Measurements from ENCODE around the gene CLCN7.

CLCN7 gene

DNA sequence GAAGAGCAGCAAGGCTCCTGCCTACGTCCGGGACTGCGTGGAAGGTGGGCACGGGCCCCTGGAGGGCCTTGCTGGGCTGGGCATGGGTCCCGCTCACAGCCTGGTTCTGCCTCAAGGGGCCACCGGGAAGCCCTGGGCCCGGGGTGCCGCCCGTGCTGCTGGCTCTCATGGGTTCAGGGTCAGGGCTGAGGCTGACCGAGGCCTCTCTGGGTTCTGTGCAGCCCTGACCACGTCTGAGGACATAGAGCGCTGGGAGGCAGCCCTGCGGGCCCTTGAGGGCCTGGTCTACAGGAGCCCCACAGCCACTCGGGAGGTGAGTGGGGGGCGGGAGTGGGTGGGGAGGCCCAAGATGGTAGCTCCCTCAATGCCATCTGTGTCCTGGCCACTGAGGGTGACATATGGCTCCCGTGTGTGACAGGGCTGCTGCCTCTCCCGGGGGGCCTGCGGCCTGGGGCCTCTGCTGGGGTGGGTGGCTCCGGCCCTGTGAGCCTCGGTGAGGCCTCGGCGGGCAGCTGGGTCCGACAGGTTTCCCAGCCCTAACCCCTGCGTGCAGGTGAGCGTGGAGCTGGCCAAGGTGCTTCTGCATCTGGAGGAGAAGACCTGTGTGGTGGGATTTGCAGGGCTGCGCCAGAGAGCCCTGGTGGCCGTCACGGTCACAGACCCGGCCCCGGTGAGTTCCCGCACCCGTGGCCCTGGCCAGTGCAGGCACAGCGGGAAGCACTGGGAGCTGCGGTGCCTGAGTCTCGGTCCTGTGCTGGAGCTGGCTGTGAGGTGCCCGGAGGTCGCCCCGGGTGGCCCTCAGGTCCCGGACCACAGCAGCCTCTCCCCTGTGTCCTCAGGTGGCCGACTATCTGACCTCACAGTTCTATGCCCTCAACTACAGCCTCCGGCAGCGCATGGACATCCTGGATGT, 27.5 kb upstream of the CLCN7 start:
- no peak for DNase-seq

DNA sequence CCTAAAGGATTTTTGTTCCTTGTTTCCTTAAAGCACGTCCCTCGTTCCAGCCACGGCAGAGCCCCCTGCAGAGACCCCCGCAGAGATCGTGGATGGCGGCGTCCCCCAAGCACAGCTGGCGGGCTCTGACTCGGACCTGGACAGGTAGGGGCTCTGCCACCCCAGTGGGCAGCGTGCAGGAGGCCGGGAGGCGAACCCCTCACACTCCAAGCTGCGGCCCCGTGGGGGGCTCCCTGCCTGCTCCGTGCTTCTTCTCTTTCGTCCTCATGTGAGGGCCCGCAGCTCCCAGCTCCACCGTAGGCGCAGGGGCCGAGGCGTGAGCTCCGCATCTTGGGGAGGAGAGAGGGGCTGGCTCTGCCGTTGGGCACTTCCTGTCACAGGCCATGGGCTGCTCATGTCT, 26.8 kb upstream of the CLCN7 start:
- DNase-seq, result no peak

DNA sequence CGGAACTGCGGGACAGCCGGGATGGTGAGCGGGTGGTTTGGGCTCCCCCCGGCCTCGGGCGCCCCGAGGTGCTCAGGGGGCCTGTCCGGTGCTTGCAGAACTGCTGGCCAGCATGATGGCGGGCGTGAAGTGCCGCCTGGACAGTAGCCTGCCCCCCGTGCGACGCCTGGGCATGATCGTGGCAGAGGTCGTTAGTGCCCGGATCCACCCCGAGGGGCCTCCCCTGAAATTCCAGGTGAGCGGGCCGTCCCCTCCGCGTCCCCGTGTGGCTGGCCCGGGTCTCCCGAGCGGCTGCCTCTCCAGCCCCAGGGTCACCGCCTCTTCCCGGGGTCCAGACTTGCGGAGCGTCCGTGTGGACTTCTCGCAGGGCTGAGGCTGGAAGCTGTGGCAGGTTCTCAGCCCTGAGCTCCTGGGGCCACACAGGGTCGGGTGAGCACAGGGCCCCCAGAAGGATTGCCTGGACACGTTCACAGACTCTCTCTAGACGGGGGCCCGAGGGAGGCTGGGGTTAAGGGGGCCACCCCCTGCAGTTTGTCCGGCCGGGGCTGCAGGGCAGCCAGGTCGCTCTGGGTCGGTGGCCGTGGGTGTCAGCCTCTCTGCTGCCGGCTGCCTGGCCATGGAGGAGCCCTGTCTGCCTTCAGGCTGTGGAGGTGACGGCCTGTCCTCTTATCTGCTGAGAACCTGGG, 25.8 kb upstream of the CLCN7 start:
- DNase-seq, result no peak

DNA sequence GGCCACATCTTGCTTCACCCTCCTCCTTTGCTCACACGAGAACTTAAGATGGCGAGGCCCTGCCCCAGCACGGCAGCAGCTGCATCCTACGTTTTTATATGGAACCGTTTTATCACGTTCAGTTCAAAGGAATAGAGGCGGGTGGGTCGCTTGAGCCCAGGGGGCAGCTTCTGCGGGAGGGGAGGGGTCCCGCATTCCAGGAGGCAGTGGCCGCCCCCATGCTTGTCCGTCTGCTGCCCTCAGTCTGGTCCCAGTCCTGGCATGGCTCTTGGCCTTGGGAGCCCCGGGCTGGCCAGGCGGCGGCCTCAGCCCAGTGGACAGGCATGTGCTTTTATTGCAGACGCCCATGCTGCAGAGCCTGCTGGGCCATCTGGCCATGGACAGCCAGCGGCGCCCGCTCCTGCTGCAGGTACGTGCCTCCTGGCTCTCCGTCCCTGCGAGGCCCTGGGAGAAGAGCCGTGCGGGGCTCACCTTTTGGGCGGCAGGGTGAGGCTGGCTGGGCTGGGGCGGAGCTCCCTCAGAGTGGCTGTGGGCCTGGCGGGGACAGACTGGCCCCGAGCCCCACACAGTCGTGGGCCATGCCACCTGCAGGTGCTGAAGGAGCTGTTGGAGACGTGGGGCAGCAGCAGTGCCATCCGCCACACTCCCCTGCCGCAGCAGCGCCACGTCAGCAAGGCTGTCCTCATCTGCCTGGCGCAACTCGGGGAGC, 25.1 kb upstream of the CLCN7 start:
- no peak for DNase-seq

DNA sequence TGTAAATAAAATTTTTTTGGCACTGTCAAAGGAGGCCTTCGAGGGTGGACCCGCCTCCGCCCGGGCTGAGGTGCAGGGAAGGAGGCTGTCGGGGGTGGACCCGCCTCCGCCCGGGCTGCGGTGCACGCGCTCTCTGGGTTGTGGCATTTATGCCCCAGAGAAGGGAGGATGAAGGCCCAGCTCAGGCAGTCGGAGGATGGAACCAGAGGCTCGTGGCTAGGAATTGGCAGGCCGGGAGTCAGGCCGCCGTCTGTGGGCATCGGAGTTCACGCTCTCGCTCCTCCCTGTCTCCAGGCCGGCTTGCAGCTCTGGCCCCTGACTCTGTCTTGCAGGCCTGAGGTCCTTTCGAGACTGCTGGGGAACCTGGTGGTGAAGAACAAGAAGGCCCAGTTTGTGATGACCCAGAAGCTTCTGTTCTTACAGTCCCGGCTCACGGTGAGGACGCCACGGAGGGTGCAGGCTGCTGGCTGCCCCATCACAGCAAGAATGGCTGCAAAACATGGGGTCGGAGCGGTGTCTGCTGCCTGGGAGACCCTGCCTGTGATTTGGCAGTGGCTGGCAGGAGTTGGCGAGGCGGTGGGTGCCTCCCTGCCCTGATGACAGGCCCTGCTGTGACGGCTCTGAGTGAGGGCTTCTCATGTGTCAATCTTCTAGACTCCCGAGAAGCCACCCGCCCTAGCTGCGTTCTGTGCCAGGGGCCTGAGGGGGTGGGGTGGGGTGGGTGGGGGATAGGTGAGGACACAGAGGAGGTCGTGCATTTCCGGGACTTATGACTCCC, 24.3 kb upstream of the CLCN7 start:
- DNase-seq, result no peak

DNA sequence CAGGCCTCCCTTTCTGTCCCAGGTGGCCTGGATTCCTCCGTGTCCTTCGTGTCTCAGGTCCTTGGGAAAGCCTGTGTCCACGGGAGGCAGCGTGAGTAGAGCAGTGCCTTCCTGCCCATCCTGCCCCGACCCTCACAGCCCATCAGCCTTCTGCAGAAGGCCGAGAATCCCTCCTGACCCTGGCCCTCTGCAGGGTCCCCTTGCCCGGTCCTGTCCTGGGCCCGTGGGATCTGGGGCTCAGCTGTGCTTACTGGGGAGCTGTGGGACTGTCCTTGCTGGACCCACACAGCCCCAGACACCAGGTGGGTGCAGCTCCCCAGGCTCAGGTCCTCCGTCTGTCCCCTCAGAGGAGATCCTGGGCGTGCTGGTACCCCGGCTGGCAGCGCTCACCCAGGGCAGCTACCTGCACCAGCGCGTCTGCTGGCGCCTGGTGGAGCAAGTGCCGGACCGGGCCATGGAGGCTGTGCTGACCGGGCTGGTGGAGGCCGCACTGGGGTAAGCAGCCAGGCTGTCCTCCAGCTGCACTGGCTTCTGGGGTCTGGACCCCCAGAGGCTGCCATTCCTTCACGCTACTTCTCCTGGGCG, 22.3 kb upstream of the CLCN7 start:
- no peak for DNase-seq

DNA sequence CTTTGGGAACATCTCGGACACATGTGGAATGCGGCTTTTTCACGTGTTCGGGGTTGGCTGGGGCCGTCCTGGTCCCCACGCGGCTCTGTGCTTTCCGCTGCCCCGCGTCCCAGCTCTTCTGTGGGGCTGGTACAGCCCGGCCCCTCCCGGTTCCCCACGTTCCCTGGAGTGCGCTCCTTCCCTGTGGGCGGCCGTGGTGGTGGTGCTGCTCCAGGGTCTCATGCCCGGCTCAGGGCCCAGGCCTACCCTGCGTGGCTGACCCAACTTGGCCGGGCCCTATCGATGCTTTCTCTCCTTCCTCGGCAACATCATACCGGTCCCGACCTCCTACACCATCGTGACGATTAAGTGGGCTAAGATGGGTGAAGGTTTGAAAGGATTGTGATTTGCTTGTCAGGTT, 21.6 kb upstream of the CLCN7 start:
- DNase-seq, result no peak

DNA sequence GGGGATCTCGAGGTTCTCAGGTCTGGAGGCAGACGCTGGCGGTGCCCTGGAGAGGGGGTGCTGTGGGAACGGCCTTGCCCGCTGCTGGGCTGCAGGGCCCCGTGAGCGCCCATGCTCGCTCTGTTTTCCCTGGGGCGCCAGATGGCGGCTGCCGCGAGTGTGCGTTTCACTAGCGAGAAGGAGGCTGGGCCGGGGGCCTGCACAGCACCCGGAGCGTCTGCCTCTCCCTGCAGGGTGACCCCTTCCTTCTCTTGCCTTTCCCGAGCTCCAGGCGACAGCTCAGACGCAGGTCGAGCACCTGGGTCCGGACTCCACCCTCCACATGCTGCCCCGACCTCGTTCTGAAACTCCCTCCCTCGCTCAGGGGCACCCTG, 21.0 kb upstream of the CLCN7 start:
- DNase-seq, result no peak

DNA sequence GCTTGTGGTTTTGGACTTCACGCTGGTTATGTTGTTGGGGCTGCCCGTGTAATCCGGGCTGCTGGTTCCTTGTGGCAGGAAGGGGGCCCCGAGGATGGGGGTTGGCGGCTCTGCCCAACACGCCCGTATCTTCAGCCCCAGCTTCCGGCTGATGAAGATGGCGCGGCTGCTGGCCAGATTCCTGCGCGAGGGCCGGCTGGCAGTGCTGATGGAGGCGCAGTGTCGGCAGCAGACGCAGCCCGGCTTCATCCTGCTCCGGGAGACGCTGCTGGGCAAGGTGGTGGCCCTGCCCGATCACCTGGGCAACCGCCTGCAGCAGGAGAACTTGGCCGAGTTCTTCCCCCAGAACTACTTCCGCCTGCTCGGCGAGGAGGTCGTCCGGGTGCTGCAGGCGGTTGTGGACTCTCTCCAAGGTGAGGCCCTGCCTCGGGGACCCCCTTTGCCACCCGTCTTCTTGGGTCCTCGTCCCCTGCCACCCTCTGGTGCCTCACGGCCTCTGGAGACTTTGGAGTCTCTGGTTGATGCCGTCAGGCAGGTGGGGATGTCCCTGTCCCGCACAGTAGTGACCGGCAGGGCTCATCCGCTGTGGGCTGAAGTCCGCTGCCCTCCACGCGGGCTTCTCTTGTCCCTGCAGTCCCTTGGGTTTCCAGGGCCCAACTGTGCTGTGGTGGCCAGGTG, 20.5 kb upstream of the CLCN7 start:
- no peak for DNase-seq

DNA sequence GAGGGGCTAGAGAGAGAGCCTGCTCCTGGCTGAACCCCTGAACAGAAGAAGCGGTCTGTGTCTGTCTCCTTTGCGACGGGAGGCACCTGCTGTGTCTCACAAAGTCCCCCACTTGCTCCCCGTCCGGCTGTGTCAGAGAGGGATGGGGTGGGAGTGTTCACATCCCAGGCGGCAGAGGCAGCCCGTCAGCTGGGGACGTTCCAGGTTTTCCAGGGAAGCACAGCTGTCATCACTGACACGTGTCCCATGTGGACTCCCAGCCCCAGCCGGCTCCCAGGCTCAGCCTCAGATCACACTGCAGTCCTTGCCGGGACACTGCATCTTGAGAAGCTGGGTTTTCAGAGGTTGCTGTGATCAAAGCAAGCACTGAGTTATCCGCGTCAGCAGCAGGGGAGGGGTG, 19.9 kb upstream of the CLCN7 start:
- no peak for DNase-seq

DNA sequence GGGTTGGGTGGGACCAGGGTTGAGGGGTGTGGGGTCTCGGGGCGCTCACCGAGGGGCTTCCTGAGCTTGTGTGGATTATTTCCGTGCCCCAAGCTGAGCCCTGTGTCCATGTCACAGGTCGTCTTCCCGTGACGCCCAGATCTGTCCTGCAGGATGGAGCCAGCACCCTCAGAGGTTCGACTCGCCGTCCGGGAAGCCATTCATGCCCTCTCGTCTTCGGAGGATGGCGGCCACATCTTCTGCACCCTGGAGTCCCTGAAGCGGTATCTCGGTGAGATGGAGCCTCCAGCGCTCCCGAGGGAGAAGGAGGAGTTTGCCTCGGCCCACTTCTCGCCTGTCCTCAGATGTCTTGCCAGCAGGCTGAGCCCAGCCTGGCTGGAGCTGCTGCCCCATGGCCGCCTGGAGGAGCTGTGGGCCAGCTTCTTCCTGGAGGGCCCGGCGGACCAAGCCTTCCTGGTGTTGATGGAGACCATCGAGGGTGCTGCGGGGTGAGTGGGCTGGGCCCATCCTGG, 19.4 kb upstream of the CLCN7 start:
- DNase-seq, result no peak

DNA sequence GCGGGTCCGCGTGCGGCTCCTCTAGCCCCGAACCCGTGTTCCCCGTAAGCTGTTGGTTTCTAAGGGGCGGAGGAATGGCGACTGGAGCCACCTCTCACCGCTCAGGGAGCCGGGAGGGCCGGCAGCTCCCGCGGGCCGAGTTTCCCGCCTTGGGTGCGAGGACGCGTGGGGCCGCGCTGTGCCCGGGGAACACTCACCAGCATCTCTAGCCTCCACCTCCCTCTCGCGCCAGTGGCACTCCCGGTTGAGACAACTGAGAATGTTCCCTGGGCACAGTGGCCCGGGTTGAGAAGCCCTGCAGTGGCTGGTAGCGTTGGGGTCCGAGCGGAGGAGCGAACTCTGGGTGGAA, 18.9 kb upstream of the CLCN7 start:
- DNase-seq, result no peak

DNA sequence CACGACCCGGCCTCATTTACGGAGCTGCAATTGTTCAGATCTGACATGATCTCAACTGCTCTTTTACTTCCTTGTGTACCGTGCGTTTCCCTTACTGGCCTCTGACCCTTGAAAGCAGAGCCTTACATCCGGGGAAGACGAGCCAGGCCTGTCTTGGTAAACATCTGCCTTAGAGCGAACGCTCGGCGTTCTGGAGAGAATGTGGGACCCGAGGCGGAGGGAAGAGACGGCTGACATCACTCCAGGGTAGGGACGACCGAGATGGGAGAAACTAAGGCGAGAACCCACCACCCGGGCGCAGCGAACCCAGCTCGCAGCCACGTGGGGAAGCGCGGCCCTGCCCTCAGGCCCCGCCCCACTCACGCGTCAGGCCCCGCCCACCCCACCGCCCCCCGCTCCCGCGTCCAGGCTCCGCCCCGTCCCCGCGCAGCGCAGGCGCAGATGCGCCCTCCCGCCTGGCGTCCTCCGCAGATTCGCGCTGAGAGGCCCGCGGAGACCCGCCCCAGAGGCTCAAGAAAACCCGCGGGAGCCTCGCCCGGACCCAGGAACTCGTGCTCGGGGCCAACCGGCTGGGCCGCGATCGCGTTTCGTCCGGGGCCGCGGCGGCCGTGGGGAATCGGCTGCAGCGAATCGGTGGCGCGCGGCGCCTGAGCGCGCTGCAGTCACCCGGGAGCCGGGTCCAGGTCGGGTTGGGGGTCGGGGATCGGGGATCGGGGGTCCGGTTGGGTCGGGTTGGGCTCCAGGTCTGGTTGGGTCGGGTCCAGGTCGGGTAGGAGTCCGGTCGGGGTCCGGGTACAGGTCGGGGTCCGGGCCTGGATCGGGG, 18.3 kb upstream of the CLCN7 start, which contains the start of gene TELO2:
Gene TELO2 (plus strand): TSS at position 438 of the 823 bp plus-strand sequence. CDS start 922 bp downstream, outside the sequence.
- DNase-seq, result peak; percentile 94

DNA sequence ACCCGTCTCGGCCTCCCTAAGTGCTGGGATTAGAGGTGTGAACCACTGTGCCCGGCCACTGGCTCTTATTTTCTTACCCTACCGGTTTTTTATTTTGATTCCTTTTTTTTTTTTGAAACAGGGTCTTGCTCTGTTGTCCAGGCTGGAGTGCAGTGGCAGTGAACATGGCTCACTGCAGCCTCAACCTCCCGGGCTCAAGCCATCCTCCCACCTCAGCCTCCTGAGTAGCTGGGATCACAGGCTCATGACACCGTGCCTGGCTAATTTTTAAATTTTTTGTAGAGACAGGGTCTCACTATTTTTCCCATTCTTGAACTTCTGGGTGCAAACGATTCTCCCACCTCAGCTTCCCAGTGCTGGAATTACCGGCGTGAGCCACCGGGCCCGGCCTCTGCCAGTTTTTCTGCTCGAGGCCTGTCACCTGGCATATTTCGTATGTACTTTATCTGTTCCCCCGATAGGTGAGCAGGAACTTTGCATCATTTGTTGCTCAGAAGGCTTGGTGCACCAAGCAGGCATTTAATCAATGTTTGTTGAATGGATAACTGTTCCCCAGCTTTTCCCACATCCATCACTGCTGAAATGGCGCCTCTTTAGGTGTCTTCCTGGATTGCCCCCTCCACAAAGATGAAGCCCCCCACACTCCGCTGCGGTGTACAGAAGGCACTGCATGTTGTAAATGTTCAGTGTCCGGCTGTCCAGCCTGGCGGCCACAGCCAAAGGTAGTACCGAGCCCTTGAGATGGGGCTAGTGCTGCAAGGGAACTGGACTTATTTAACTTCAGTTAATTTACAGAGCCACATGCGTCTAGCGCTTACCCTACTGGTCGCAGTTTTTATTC, 17.5 kb upstream of the CLCN7 start:
- no peak for DNase-seq

DNA sequence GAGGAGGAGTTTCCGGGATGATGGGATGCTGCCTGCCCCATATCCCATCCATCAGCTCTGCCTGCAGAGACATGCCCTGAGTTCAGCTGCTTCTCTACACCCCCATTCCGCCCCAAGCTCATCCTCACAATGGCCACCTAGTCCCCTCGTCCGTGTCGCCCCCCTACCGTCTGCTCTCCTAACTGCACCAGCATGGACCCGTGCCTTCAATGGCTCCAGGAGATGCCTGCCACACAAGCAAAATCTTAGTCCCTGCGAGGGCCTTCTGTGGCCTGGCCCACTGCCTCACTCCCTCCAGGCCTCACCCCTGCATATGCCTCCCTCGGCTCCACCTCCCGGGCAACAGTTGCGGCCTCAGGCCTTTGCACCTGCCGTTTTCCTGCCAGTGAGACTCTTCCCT, 16.5 kb upstream of the CLCN7 start:
- no peak for DNase-seq

DNA sequence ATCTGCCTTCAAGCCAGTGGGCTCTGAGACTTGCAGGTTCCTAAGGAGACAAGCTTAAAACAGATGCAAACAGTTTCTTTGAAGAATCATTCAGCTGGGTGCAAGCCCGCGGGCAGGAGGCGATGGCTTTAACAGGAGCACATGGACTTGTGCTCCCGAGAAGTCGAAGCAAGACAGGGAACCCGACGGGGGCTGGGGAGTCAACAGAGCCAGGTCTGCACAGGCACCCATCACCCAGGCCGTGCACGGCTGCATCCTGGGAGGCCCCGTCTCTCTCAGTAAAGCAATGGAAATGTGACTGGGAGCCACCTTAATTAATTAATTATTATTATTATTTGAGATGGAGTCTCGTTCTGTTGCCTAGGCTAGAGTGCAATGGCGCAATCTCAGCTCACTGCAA, 14.2 kb upstream of the CLCN7 start:
- DNase-seq, result no peak

DNA sequence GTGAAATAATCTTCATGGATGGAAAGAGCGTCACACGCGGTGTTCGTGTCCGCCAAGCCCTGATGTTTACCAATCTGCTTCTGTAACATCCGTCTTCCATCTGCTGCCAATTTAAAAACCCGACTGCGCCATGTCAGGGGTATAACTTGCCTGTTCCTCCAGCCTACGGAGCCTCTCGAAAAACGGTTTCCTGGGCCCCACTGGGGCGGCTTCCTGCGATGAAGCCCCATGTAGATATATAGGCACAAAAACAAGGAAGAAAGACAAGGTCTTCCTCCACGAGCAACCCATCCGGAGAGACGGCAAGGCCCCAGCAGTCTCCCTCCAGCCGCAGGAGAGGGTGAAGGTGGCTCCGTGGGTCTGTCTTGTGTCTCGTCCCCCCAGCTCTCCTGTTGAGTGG, 13.8 kb upstream of the CLCN7 start, which contains the start of gene PTX4:
Gene PTX4 (minus strand): TSS at position 326 of the 400 bp plus-strand sequence. CDS start 35 bp downstream, at position 291.
- no peak for DNase-seq

DNA sequence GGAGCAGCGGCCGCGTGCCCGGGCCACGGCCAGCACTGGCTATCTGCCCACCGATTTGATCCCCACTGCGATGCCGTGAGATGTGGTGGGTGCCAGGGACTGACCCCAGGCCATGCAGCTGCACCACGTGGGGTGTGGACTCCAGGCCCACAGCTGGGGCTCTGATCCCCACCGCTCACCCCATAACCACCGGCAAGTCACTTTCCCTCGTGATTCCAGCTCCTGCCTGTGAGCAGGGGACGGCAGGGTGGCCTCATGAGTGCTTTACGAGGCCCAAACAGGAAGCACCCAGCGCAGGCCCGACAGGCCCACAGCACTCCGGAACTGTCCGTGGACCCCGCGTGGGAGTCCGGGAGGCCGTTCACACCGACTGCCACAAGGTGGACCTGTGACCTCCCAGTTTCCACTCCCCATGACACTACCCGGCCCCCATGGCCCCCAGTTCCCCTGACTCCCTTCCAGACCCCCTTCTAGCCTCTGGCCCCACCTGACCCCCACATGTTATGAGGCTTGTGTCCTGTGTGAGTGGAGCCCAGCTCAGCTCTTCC, 13.3 kb upstream of the CLCN7 start:
- no peak for DNase-seq

DNA sequence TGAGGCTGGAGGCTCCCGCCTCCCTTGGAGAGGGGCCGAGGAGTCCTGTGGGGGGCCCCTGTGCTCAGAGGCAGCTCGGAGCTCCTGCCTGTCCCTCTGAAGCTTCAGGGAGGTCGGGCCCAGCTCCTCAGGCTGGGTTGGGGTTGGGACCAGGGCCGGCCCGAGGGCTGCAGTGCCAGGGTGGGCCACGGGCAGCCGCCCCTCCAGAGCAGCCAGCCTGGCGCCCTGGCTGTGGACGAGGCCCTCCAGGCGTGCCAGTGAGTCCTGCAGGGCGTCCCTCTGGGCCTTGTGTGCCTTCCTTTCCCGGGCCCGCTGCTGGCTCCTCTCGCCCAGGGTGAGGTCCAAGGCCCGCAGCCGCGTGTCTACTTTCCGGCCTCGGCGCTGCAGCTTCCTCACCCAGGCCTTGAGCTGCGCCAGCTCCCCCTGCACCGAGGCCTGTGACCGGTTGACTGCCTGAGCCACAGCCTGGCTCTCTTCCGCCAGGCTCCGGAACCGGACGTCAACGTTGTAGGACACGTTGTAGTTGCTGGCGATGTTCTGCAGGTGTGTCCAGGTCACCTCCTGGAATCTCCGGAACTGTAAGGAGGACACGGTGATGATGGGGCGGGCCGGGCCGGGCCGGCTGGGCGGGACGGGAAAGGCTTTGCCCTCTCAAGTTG, 12.7 kb upstream of the CLCN7 start:
- DNase-seq, result no peak
